H9 (cell line): Measurements from ENCODE around the gene E4F1. TPM values are rescaled to one million over a fixed set of nuclear protein-coding genes. Genes with fewer than 3 reads are reported as not detected.

ENCODE experiments used
- DNase-seq: peaks from one replicate; pipeline ENCODE4 v3.0.0-alpha.2; 2017
- H2AFZ ChIP-seq: one replicate; pipeline ENCODE4 v1.6.1; 2013; ENCODE audit warnings: mild to moderate bottlenecking, low read length, control low read depth, moderate library complexity
- H2AK5ac ChIP-seq: 2 replicates; pipeline ENCODE4 v1.6.1; 2013; ENCODE audit warnings: low read length, control low read depth, mixed read lengths; ENCODE audit not compliant: insufficient read length
- H2BK120ac ChIP-seq: one replicate; pipeline ENCODE4 v1.6.1; 2013; ENCODE audit warnings: low read depth, mild to moderate bottlenecking, low read length, control low read depth, inconsistent platforms; ENCODE audit not compliant: poor library complexity, severe bottlenecking
- H2BK12ac ChIP-seq: 2 replicates; pipeline ENCODE4 v1.6.1; 2013; ENCODE audit warnings: low read length, control low read depth, mixed read lengths, low read depth; ENCODE audit not compliant: insufficient read length
- H2BK15ac ChIP-seq: 2 replicates; pipeline ENCODE4 v1.6.1; 2013; ENCODE audit warnings: low read depth, low read length, control low read depth
- H2BK20ac ChIP-seq: one replicate; pipeline ENCODE4 v1.6.1; 2013; ENCODE audit warnings: low read depth, mild to moderate bottlenecking, low read length, control low read depth, inconsistent platforms; ENCODE audit not compliant: poor library complexity, severe bottlenecking
- H2BK5ac ChIP-seq: 2 replicates; pipeline ENCODE4 v1.6.1; 2013; ENCODE audit warnings: low read length, control low read depth, mixed read lengths; ENCODE audit not compliant: insufficient read length
- H3K14ac ChIP-seq: 2 replicates; pipeline ENCODE4 v1.6.1; 2013; ENCODE audit warnings: low read length, control low read depth; ENCODE audit not compliant: insufficient read depth
- H3K18ac ChIP-seq: 2 replicates; pipeline ENCODE4 v1.6.1; 2013; ENCODE audit warnings: low read depth, mild to moderate bottlenecking, mixed read lengths, low read length, control low read depth; ENCODE audit not compliant: insufficient read length
- H3K23ac ChIP-seq: 2 replicates; pipeline ENCODE4 v1.6.1; 2013; ENCODE audit warnings: low read length, control low read depth, mixed read lengths, low read depth; ENCODE audit not compliant: insufficient read length
- H3K23me2 ChIP-seq: 2 replicates; pipeline ENCODE4 v1.6.1; 2013; ENCODE audit warnings: low read depth, mild to moderate bottlenecking, mixed read lengths, low read length, control low read depth; ENCODE audit not compliant: insufficient read length, poor library complexity, severe bottlenecking
- H3K27ac ChIP-seq: 2 replicates; pipeline ENCODE4 v1.5.1; 2013; ENCODE audit warnings: low read length, control low read depth, mixed read lengths, low read depth; ENCODE audit not compliant: insufficient read length
- H3K27me3 ChIP-seq: 2 replicates; pipeline ENCODE4 v1.6.1; 2013; ENCODE audit warnings: low read length, control low read depth, inconsistent platforms; ENCODE audit not compliant: insufficient read depth
- H3K4ac ChIP-seq: 2 replicates; pipeline ENCODE4 v1.6.1; 2013; ENCODE audit warnings: low read depth, mild to moderate bottlenecking, control low read depth, inconsistent platforms, low read length, moderate library complexity
- H3K4me1 ChIP-seq: 2 replicates; pipeline ENCODE4 v1.6.1; 2013; ENCODE audit warnings: low read length, control low read depth, inconsistent platforms; ENCODE audit not compliant: insufficient read depth
- H3K4me2 ChIP-seq: 2 replicates; pipeline ENCODE4 v1.6.1; 2013; ENCODE audit warnings: low read length, control low read depth, mixed read lengths; ENCODE audit not compliant: insufficient read length, insufficient read depth
- H3K56ac ChIP-seq: 2 replicates; pipeline ENCODE4 v1.6.1; 2013; ENCODE audit warnings: low read depth, mild to moderate bottlenecking, mixed read lengths, low read length, control low read depth; ENCODE audit not compliant: insufficient read length
- H3K79me1 ChIP-seq: 2 replicates; pipeline ENCODE4 v1.6.1; 2013; ENCODE audit warnings: low read depth, mild to moderate bottlenecking, moderate library complexity, low read length, control low read depth, inconsistent platforms; ENCODE audit not compliant: insufficient read depth, poor library complexity, severe bottlenecking
- H3K79me2 ChIP-seq: 2 replicates; pipeline ENCODE4 v1.6.1; 2013; ENCODE audit warnings: low read length, control low read depth, inconsistent platforms; ENCODE audit not compliant: insufficient read depth
- H3K9ac ChIP-seq: 2 replicates; pipeline ENCODE4 v1.6.1; 2013; ENCODE audit warnings: low read length, control low read depth, mixed read lengths; ENCODE audit not compliant: insufficient read length; ENCODE audit errors: extremely low read depth
- H3K9me3 ChIP-seq: one replicate; pipeline ENCODE4 v1.6.1; 2013; ENCODE audit warnings: low read depth, low read length, inconsistent platforms; ENCODE audit not compliant: control insufficient read depth
- H3T11ph ChIP-seq: one replicate; pipeline ENCODE4 v1.6.1; 2013; ENCODE audit warnings: mild to moderate bottlenecking, low read length, control low read depth, inconsistent platforms
- H4K20me1 ChIP-seq: one replicate; pipeline ENCODE4 v1.6.1; 2013; ENCODE audit not compliant: control insufficient read depth, insufficient read length, insufficient read depth
- H4K5ac ChIP-seq: 2 replicates; pipeline ENCODE4 v1.6.1; 2013; ENCODE audit warnings: low read depth, mild to moderate bottlenecking, mixed read lengths, low read length, control low read depth; ENCODE audit not compliant: insufficient read length
- H4K8ac ChIP-seq: replicated peaks from 2 replicates; pipeline ENCODE4 v1.6.1; 2013; ENCODE audit warnings: low read length, control low read depth, mixed read lengths, low read depth; ENCODE audit not compliant: insufficient read length
- H4K91ac ChIP-seq: 2 replicates; pipeline ENCODE4 v1.6.1; 2013; ENCODE audit warnings: low read depth, mild to moderate bottlenecking, moderate library complexity, mixed read lengths, low read length, control low read depth; ENCODE audit not compliant: insufficient read length
- H3K27ac Mint-ChIP-seq, 3 experiments: 2 replicates in 2 of 3; 3 replicates in 1 of 3; pipeline ENCODE4 v1.8.0; 2020 to 2021; ENCODE audit warnings: mixed read lengths in 3 of 3, mild to moderate bottlenecking in 1 of 3, moderate library complexity in 1 of 3
- H3K27me3 Mint-ChIP-seq: 2 replicates; pipeline ENCODE4 v1.8.0; 2021; ENCODE audit warnings: low read depth, mild to moderate bottlenecking, moderate library complexity, mixed read lengths
- H3K36me3 Mint-ChIP-seq, 3 experiments: 2 replicates in 2 of 3; 3 replicates in 1 of 3; pipeline ENCODE4 v1.8.0; 2020 to 2021; ENCODE audit warnings: low read depth in 3 of 3, mixed read lengths in 3 of 3; ENCODE audit not compliant: insufficient read depth in 1 of 3
- H3K4me1 Mint-ChIP-seq, 2 experiments: 2 replicates each; pipeline ENCODE4 v1.8.0; 2020; ENCODE audit warnings: mixed read lengths in 2 of 2
- H3K4me3 Mint-ChIP-seq, 2 experiments: 2 replicates in 1 of 2; 3 replicates in 1 of 2; pipeline ENCODE4 v1.8.0; 2020 to 2021; ENCODE audit warnings: mild to moderate bottlenecking in 2 of 2, mixed read lengths in 2 of 2, moderate library complexity in 1 of 2
- H3K9me3 Mint-ChIP-seq, 2 experiments: 2 replicates in 1 of 2; 3 replicates in 1 of 2; pipeline ENCODE4 v1.8.0; 2020; ENCODE audit warnings: mild to moderate bottlenecking in 2 of 2, mixed read lengths in 2 of 2, moderate library complexity in 1 of 2
- WGBS: extraction: QIAGEN DNeasy Blood & Tissue Kit; methylation state at CpG from one replicate; pipeline ENCODE4 v1.1.7; 2013; ENCODE audit warnings: missing lambda C conversion rate, low lambda C conversion rate, mixed read lengths; ENCODE audit not compliant: insufficient read length; ENCODE audit errors: extremely low coverage; 5-methylcytosine and 5-hydroxymethylcytosine counted together
- total RNA-seq: library from RNA; stranded (reverse); gene quantifications from 2 replicates; pipeline ENCODE4 v1.2.1, GENCODE V29; 2021
- TF ChIP-seq, protein P1 (sequence below): fragments of 200-600 bp; sonication (generic); conservative IDR thresholded peaks from 3 replicates; pipeline ENCODE4 v1.8.0; 2021; ENCODE audit warnings: antibody characterized with exemption, mild to moderate bottlenecking

Gene E4F1
- total RNA-seq, 1 experiment from 2014 or later = 35.9 TPM

DNA sequence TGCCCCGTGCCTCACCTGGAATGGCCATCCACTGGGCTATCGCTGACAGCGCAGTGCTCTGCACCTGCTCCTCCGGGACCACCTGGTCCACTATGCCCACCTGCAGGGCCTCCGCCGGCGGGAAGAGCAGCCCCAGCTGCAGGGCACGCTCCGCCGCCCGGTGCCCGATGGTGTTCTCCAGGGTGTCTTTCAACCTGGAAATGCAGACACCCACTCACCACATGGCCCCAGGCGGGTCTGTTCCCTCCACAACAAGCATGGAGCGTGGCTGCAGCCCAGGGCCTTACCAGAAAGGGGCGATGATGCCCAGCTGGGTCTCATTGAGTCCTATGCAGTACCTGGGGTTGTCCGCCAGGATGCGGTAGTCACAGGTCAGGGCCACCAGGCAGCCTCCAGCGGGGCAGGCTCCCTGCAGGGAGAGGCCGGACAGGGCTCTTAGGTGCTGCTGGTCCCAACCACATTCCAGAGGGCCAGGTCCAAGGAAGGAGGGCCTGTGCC is 19.7 kb downstream of the E4F1 start:
- WGBS = no CpG with 5 or more reads among the region's 19 CpGs
- TF ChIP-seq, protein P1, sequence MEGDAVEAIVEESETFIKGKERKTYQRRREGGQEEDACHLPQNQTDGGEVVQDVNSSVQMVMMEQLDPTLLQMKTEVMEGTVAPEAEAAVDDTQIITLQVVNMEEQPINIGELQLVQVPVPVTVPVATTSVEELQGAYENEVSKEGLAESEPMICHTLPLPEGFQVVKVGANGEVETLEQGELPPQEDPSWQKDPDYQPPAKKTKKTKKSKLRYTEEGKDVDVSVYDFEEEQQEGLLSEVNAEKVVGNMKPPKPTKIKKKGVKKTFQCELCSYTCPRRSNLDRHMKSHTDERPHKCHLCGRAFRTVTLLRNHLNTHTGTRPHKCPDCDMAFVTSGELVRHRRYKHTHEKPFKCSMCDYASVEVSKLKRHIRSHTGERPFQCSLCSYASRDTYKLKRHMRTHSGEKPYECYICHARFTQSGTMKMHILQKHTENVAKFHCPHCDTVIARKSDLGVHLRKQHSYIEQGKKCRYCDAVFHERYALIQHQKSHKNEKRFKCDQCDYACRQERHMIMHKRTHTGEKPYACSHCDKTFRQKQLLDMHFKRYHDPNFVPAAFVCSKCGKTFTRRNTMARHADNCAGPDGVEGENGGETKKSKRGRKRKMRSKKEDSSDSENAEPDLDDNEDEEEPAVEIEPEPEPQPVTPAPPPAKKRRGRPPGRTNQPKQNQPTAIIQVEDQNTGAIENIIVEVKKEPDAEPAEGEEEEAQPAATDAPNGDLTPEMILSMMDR = peak; percentile 55
- Histone ChIP-seq H3K23ac (no peak overlapping the region), H4K5ac (no peak overlapping the region), H3K9me3 (no peaks in the 10 kb centered on the region), H3K27ac (no peak overlapping the region), H2BK12ac (no peak overlapping the region), H3K4me2 (no peak overlapping the region), H4K91ac (no peak overlapping the region), H3K56ac (no peak overlapping the region), H2BK5ac (no peak overlapping the region), H3K27me3 (no peaks in the 10 kb centered on the region), H3K79me2 (no peaks in the 10 kb centered on the region), H2AFZ (no peak overlapping the region), H2AK5ac (no peak overlapping the region), H4K8ac (no peak overlapping the region), H3T11ph (no peak overlapping the region), H3K4me1 (no peaks in the 10 kb centered on the region), H3K18ac (no peak overlapping the region), H3K4ac (no peak overlapping the region), H4K20me1 (no peaks in the 10 kb centered on the region), H3K14ac (no peak overlapping the region), H2BK120ac (no peak overlapping the region), H3K79me1 (no peaks in the 10 kb centered on the region), H3K23me2 (no peaks in the 10 kb centered on the region), H3K9ac (no peak overlapping the region), H2BK15ac (no peak overlapping the region), H2BK20ac (no peak overlapping the region)
- DNase-seq = peak; percentile 58
- H3K4me3 Mint-ChIP-seq = no peak overlapping the region
- H3K9me3 Mint-ChIP-seq = no peaks in the 10 kb centered on the region; a peak in 1 of 5 replicates
- H3K4me1 Mint-ChIP-seq = peaks cover 0 to 3% of the 10 kb centered on the region in 2 experiments; a peak in 1 of 4 replicates
- H3K27ac Mint-ChIP-seq = no peak overlapping the region
- H3K36me3 Mint-ChIP-seq = peaks cover 15 to 66% (median 44%) of the 10 kb centered on the region in 3 experiments; a peak in 6 of 7 replicates
- H3K27me3 Mint-ChIP-seq = peaks cover 2% of the 10 kb centered on the region; the same call in 1 of the 2 replicates
